Lower leg skin (tissue), 3 donors: ENCODE results near the gene CTSO.

ENCODE experiments used
- CTCF ChIP-seq, 3 donors: fragments of 450-650 bp; IDR thresholded peaks; one replicate each; pipeline ENCODE4 v1.5.1; 2016; ENCODE audit warnings: antibody characterized with exemption in 3 of 3, mild to moderate bottlenecking in 3 of 3, moderate library complexity in 2 of 3
- POLR2A ChIP-seq, 2 donors: fragments of 450-650 bp; IDR thresholded peaks; one replicate each; pipeline ENCODE4 v1.6.1; 2016 to 2017; ENCODE audit warnings: antibody characterized with exemption in 2 of 2, mild to moderate bottlenecking in 1 of 2, moderate library complexity in 1 of 2

- TF ChIP-seq CTCF (IDR thresholded peaks at IDR 0.05): no peak
- TF ChIP-seq POLR2A (IDR thresholded peaks at IDR 0.05): no peak
Measured at GRCh38 chr4:155966731-155967395, 13.2 kb upstream of the CTSO start.
